GM12801 (cell line): ENCODE data around the gene PCNX3.

ENCODE experiments used
- CTCF ChIP-seq: IDR thresholded peaks from one replicate; pipeline ENCODE4 v1.5.1; 2011; ENCODE audit warnings: control low read depth; ENCODE audit not compliant: insufficient read length; ENCODE audit errors: extremely low read depth

Gene PCNX3

GRCh38 chr11:65634905-65635731 lies 19.5 kb downstream of the PCNX3 start:
- no peak for TF ChIP-seq CTCF

GRCh38 chr11:65636108-65637031 lies 20.8 kb downstream of the PCNX3 start:
- TF ChIP-seq CTCF: no peak

- TF ChIP-seq CTCF: no peak
These were observed 21.5 kb downstream of the PCNX3 start for GRCh38 chr11:65637032-65637557.

- no peak for TF ChIP-seq CTCF
These were observed 22.3 kb downstream of the PCNX3 start, which contains the start of gene SIPA1 for GRCh38 chr11:65637794-65638419. SIPA1 (plus strand) TSS chr11:65638101; CDS start chr11:65640922, 2,821 bp downstream.

- no peak for TF ChIP-seq CTCF
These were observed 24.3 kb downstream of the PCNX3 start for GRCh38 chr11:65639623-65640482.

GRCh38 chr11:65640483-65641296 lies 25.1 kb downstream of the PCNX3 start:
- TF ChIP-seq CTCF: no peak
